Fibroblast of lung (primary cell): ENCODE measurements around the gene ARID1B. TPM values are rescaled to one million over a fixed set of nuclear protein-coding genes. Genes with fewer than 3 reads are reported as not detected.

Experiments used
- DNase-seq, 2 donors: peaks; one replicate each; pipeline versions ENCODE4 v3.0.0 to v3.0.0-alpha.2; 2010; ENCODE audit warnings: low read depth in 2 of 2
- H2AFZ ChIP-seq: 2 replicates; pipeline ENCODE4 v1.5.1; 2012; ENCODE audit warnings: low read length, control low read depth, inconsistent platforms
- H3K27ac ChIP-seq: 2 replicates; pipeline ENCODE4 v1.5.1; 2011; ENCODE audit warnings: low read length, control low read depth; ENCODE audit not compliant: insufficient read depth
- H3K27me3 ChIP-seq: 2 replicates; pipeline ENCODE4 v1.5.1; 2011; ENCODE audit warnings: mild to moderate bottlenecking, low read length; ENCODE audit not compliant: control insufficient read depth, insufficient read depth
- H3K36me3 ChIP-seq: 2 replicates; pipeline ENCODE4 v1.5.1; 2011; ENCODE audit warnings: low read length; ENCODE audit not compliant: control insufficient read depth, insufficient read depth
- H3K4me1 ChIP-seq: 2 replicates; pipeline ENCODE4 v1.5.1; 2011; ENCODE audit warnings: low read length; ENCODE audit not compliant: control insufficient read depth, insufficient read depth; ENCODE audit errors: extremely low read depth
- H3K4me2 ChIP-seq: 2 replicates; pipeline ENCODE4 v1.5.1; 2011; ENCODE audit warnings: low read length, control low read depth; ENCODE audit not compliant: insufficient read depth; ENCODE audit errors: extremely low read depth
- H3K4me3 ChIP-seq, 4 experiments: fragments of 200-600 bp in 1 of 4; sonication (generic) in 1 of 4; replicated peaks in 1 of 4; 2 replicates each; pipeline ENCODE4 v1.5.1; 2011 to 2016; ENCODE audit warnings: low read length in 4 of 4, low read depth in 3 of 4, mild to moderate bottlenecking in 3 of 4, control low read depth in 2 of 4, inconsistent platforms in 1 of 4, mixed read lengths in 1 of 4; ENCODE audit not compliant: insufficient read depth in 1 of 4; ENCODE audit errors: control extremely low read depth in 1 of 4
- H3K79me2 ChIP-seq: 2 replicates; pipeline ENCODE4 v1.5.1; 2012; ENCODE audit warnings: mild to moderate bottlenecking, low read length, inconsistent platforms; ENCODE audit not compliant: control insufficient read depth, insufficient read depth
- H3K9ac ChIP-seq: 2 replicates; pipeline ENCODE4 v1.5.1; 2011; ENCODE audit warnings: mild to moderate bottlenecking, low read length, control low read depth; ENCODE audit not compliant: insufficient read depth
- H3K9me3 ChIP-seq: 2 replicates; pipeline ENCODE4 v1.5.1; 2012; ENCODE audit warnings: low read depth, low read length; ENCODE audit not compliant: control insufficient read depth, insufficient read depth
- H4K20me1 ChIP-seq: 2 replicates; pipeline ENCODE4 v1.5.1; 2011; ENCODE audit warnings: low read length; ENCODE audit not compliant: control insufficient read depth, insufficient read depth; ENCODE audit errors: extremely low read depth
- CTCF ChIP-seq, 2 donors: IDR thresholded peaks in 1 of 2; conservative IDR thresholded peaks in 1 of 2; 1 replicate in 1 of 2; 2 replicates in 1 of 2; pipeline ENCODE4 v1.5.1; 2011 to 2012; ENCODE audit warnings: low read length in 2 of 2, control low read depth in 1 of 2, inconsistent platforms in 1 of 2, low read depth in 1 of 2, mild to moderate bottlenecking in 1 of 2
- EZH2 ChIP-seq: IDR thresholded peaks from 2 replicates; pipeline ENCODE4 v1.5.1; 2012; ENCODE audit warnings: low read length, control low read depth, mild to moderate bottlenecking; ENCODE audit errors: missing control alignments
- polyA plus RNA-seq, 2 donors: library from polyadenylated mRNA; depleted of rRNA in 1 of 2; stranded (reverse) in 1 of 2; unstranded in 1 of 2; fragments of >200 nt; gene quantifications; 2 replicates each; pipeline ENCODE4 v1.2.1, GENCODE V29; 2011 to 2012; ENCODE audit warnings: missing spikeins in 1 of 2
- total RNA-seq: library from RNA; depleted of rRNA; stranded (reverse); fragments of >200 nt; gene quantifications from 2 replicates; pipeline ENCODE4 v1.2.1, GENCODE V29; 2014

ARID1B gene
- total and polyA plus RNA-seq, 2 donors (not counting 1 experiment from before 2014, with no cell fraction given), result 15.4 to 41.9 TPM

- Histone ChIP-seq H3K9me3 (no peaks in the 10 kb centered on the region), H4K20me1 (no peaks in the 10 kb centered on the region), H3K27ac (no peak overlapping the region), H3K36me3 (no peaks in the 10 kb centered on the region), H3K79me2 (no peaks in the 10 kb centered on the region), H3K4me1 (no peaks in the 10 kb centered on the region), H3K4me2 (no peak overlapping the region), H3K4me3 (no peak overlapping the region), H3K9ac (no peak overlapping the region), H3K27me3 (no peaks in the 10 kb centered on the region), H2AFZ (no peak overlapping the region)
- TF ChIP-seq EZH2 (no peak), CTCF (conservative IDR thresholded peaks at IDR 0.05 in 1 of 2, IDR thresholded peaks at IDR 0.05 in 1 of 2; ENCODE audit: low read depth in 1 of 2, low read length in 2 of 2) (no peak)
- DNase-seq, result no peak
Measured at GRCh38 chr6:157095569-157095968, 318.4 kb downstream of the ARID1B start.

DNA sequence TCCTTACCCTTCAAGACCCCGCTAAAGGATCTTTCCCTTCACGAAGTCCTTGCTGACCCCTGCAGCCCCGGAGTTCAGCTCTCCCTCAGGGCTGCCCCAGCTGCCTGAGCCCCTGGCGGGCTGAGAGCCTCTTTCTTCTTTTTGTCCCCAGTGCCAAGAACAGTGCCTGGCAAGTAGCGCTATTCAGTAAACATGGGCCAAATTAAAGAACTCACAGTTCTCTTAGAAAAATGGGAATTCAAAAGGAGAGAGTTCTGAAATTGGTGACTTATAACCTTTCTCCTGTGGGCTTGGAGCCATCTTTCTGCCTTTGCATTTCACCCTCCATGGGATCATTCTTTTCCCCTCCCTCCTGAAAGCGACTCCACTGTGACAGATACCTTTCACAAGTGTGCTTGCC is 318.9 kb downstream of the ARID1B start:
- Histone ChIP-seq H3K9me3 (no peaks in the 10 kb centered on the region), H3K4me3 (no peak overlapping the region), H4K20me1 (no peaks in the 10 kb centered on the region), H2AFZ (no peak overlapping the region), H3K4me1 (no peaks in the 10 kb centered on the region), H3K36me3 (no peaks in the 10 kb centered on the region), H3K27me3 (no peaks in the 10 kb centered on the region), H3K27ac (no peak overlapping the region), H3K79me2 (no peaks in the 10 kb centered on the region), H3K4me2 (no peak overlapping the region), H3K9ac (no peak overlapping the region)
- TF ChIP-seq CTCF (conservative IDR thresholded peaks at IDR 0.05 in 1 of 2, IDR thresholded peaks at IDR 0.05 in 1 of 2; ENCODE audit: low read depth in 1 of 2, low read length in 2 of 2), result no peak
- no peak for DNase-seq

DNA sequence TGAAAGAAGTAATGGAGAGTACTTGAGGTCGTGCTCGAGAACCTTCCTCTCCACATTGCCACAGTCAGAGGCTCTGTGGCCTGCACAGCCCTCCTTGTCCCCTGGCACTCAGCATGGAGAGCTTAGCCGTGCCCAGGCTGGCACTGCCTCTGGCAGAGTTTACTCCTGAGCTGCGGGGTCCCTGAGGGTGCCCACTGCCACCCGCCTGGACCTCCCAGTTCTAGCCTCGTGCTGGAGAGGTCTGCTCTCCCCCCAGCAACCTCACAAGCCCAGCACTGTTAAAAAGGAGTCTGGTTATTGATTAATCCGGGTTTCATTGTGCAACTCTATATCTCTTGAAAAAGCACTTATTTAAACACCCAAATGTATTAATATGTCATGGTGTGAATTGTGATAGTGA is 319.3 kb downstream of the ARID1B start:
- TF ChIP-seq CTCF (conservative IDR thresholded peaks at IDR 0.05 in 1 of 2, IDR thresholded peaks at IDR 0.05 in 1 of 2; ENCODE audit: low read depth in 1 of 2, low read length in 2 of 2) (no peak), EZH2 (no peak)
- Histone ChIP-seq H3K4me1 (no peaks in the 10 kb centered on the region), H3K27ac (no peak overlapping the region), H3K79me2 (no peaks in the 10 kb centered on the region), H3K27me3 (no peaks in the 10 kb centered on the region), H3K36me3 (no peaks in the 10 kb centered on the region), H2AFZ (no peak overlapping the region), H3K4me2 (no peak overlapping the region), H3K9ac (no peak overlapping the region), H3K4me3 (no peak overlapping the region), H3K9me3 (no peaks in the 10 kb centered on the region), H4K20me1 (no peaks in the 10 kb centered on the region)
- DNase-seq, result no peak
